Gastrocnemius medialis (tissue), 4 donors: ENCODE measurements around the gene SMYD1. TPM values are rescaled to one million over a fixed set of nuclear protein-coding genes. Genes with fewer than 3 reads are reported as not detected.

Source experiments
- ATAC-seq, 2 donors: fragments of 150-250 bp; one replicate each; pipeline ENCODE4 v1.9.1; 2016
- DNase-seq, 2 donors: peaks; one replicate each; pipeline ENCODE4 v3.0.0-alpha.2; 2019
- H3K27ac ChIP-seq, 4 donors: fragments of 200-600 bp; sonication (generic); 1 replicate in 1 of 4; 2 replicates in 3 of 4; pipeline ENCODE4 v1.5.1; 2016 to 2018; ENCODE audit warnings: mild to moderate bottlenecking in 2 of 4, moderate library complexity in 1 of 4
- H3K27me3 ChIP-seq, 3 donors: fragments of 200-600 bp; sonication (generic) in 2 of 3; 1 replicate in 1 of 3; 2 replicates in 2 of 3; pipeline versions ENCODE4 v1.5.1 to v1.6.0; 2016 to 2019; ENCODE audit warnings: mild to moderate bottlenecking in 1 of 3, moderate library complexity in 1 of 3
- H3K36me3 ChIP-seq, 2 donors: fragments of 200-600 bp; sonication (generic) in 1 of 2; one replicate each; pipeline ENCODE4 v1.5.1; 2017 to 2018
- H3K4me1 ChIP-seq, 2 donors: fragments of 200-600 bp; sonication (generic) in 1 of 2; one replicate each; pipeline ENCODE4 v1.5.1; 2016 to 2017; ENCODE audit warnings: mild to moderate bottlenecking in 2 of 2
- H3K4me3 ChIP-seq, 4 donors: fragments of 200-600 bp; sonication (generic) in 3 of 4; 1 replicate in 1 of 4; 2 replicates in 3 of 4; pipeline ENCODE4 v1.5.1; 2016 to 2019; ENCODE audit warnings: mild to moderate bottlenecking in 2 of 4
- H3K9me3 ChIP-seq, 3 donors: fragments of 200-600 bp; sonication (generic) in 2 of 3; 1 replicate in 1 of 3; 2 replicates in 2 of 3; pipeline ENCODE4 v1.5.1; 2016 to 2019
- CTCF ChIP-seq, 5 experiments: fragments of 450-650 bp in 3 of 5; fragments of 200-600 bp in 2 of 5; sonication (generic) in 2 of 5; IDR thresholded peaks in 4 of 5; conservative IDR thresholded peaks in 1 of 5; 1 replicate in 4 of 5; 2 replicates in 1 of 5; pipeline ENCODE4 v1.5.1; 2016 to 2019; ENCODE audit warnings: antibody characterized with exemption in 5 of 5, mild to moderate bottlenecking in 3 of 5, moderate library complexity in 3 of 5
- POLR2A ChIP-seq, 2 donors: fragments of 450-650 bp; IDR thresholded peaks; one replicate each; pipeline ENCODE4 v1.6.1; 2017; ENCODE audit warnings: antibody characterized with exemption in 2 of 2, mild to moderate bottlenecking in 2 of 2, moderate library complexity in 2 of 2
- in situ Hi-C, 4 donors: fragments of 200-750 bp; cut with MboI; loops; one replicate each; pipeline versions ENCODE4 v1.15.0 to v1.8.0; 2017; ENCODE audit warnings: low sequenced_read_pairs in 4 of 4
- intact Hi-C: fragments of 100-400 bp; cut with DNase I; formaldehyde crosslinking; loops from one replicate; pipeline ENCODE4 v1.15.1; 2023; ENCODE audit warnings: low total_unique reads
- total RNA-seq, 4 donors: library from RNA; depleted of rRNA; stranded (reverse); fragments of >200 nt; gene quantifications; one replicate each; pipeline versions ENCODE4 v1.1.0 to v1.2.3, GENCODE V29; 2016

SMYD1 gene
- total RNA-seq, 4 donors from 2014 or later = 107 to 214 (median 147) TPM

GRCh38 chr2:88074150-88074549 is 6.5 kb downstream of the SMYD1 start:
- in situ Hi-C loops (loop anchor here in 1 of 4 donors (25.0 kb wide), 1 partner anchor 588 kb away; no protein-coding TSS in a partner anchor), intact Hi-C loops (no loop called here)
- Histone ChIP-seq H3K27ac (peak overlapping the region; percentile 44 to 98 (median 71)), H3K9me3 (no peaks in the 10 kb centered on the region), H3K27me3 (no peaks in the 10 kb centered on the region), H3K36me3 (peaks cover 0 to 3% of the 10 kb centered on the region in 2 donors), H3K4me1 (peaks cover 36 to 43% of the 10 kb centered on the region in 2 donors), H3K4me3 (no peak overlapping the region)
- TF ChIP-seq CTCF (IDR thresholded peaks at IDR 0.05 in 4 of 5, conservative IDR thresholded peaks at IDR 0.05 in 1 of 5) (no peak), POLR2A (IDR thresholded peaks at IDR 0.05) (no peak)
- ATAC-seq (no peak), DNase-seq (no peak)

DNA sequence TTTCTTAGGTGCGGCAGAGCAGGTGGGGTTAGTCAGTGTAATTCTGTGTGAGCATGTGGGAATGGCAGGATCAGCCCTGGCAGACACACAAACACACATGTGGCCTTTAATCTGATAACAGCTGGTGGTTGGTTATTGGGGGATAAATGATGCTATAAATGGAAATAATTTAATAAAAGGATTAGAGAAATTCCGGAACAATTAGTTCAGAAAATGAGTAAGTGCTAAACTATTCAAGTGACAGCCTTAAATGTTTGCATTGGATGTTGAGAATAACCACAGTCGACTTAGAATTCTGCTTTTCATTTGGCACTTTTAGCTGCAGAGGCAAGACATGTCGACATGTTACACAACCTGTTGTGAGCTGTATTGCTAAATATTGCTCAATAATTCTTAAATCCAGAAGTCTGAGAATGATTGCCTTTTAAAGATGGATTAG is 7.2 kb downstream of the SMYD1 start:
- peak in 1 of 2 donors; percentile 49 for ATAC-seq

DNA sequence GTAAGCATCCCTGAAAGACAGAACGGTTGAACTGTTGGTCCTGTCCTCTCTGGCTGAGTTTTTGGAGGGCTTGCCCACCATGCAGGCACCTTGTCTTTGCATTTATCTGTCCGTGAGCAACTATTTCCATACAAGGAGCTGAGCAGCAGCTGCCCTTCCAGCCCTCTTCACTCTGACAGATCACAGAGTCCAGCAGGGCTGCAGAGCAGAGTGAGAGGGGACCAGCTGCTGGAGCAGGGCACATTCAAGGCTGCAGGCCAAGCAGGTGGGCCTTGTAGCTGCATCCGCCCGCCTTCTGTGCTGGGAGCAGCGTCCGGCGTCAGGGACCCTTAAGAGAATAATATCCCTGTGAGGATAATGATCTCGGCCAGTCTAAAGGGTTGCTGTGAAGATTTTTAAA is 9.5 kb downstream of the SMYD1 start:
- ATAC-seq = peak in 1 of 2 donors; percentile 59
- Histone ChIP-seq H3K4me1 (peaks cover 38 to 45% of the 10 kb centered on the region in 2 donors), H3K9me3 (no peaks in the 10 kb centered on the region), H3K4me3 (no peak overlapping the region), H3K27ac (peak overlapping the region; percentile 43 to 98 (median 70)), H3K27me3 (no peaks in the 10 kb centered on the region), H3K36me3 (peaks cover 0 to 3% of the 10 kb centered on the region in 2 donors)
- intact Hi-C loops (no loop called here), in situ Hi-C loops (no loop called here)
- TF ChIP-seq POLR2A (IDR thresholded peaks at IDR 0.05) (no peak), CTCF (IDR thresholded peaks at IDR 0.05 in 4 of 5, conservative IDR thresholded peaks at IDR 0.05 in 1 of 5) (no peak)
- peak in 1 of 2 donors; percentile 37 for DNase-seq

More for the DNA sequence above, 7.2 kb downstream of the SMYD1 start:
- intact Hi-C loops (no loop called here), in situ Hi-C loops (loop anchor here in 1 of 4 donors (25.0 kb wide), 1 partner anchor 587 kb away; no protein-coding TSS in a partner anchor)
- H3K36me3 ChIP-seq = peaks cover 0 to 3% of the 10 kb centered on the region in 2 donors
- H3K4me1 ChIP-seq = peaks cover 36 to 46% of the 10 kb centered on the region in 2 donors
- no peak overlapping the region for H3K4me3 ChIP-seq
- H3K27me3 ChIP-seq = no peaks in the 10 kb centered on the region
- no peak for DNase-seq
- H3K27ac ChIP-seq = peak overlapping the region; percentile 44 to 98 (median 71)
- TF ChIP-seq CTCF (IDR thresholded peaks at IDR 0.05 in 4 of 5, conservative IDR thresholded peaks at IDR 0.05 in 1 of 5) (no peak), POLR2A (IDR thresholded peaks at IDR 0.05) (no peak)
- H3K9me3 ChIP-seq = no peaks in the 10 kb centered on the region

DNA sequence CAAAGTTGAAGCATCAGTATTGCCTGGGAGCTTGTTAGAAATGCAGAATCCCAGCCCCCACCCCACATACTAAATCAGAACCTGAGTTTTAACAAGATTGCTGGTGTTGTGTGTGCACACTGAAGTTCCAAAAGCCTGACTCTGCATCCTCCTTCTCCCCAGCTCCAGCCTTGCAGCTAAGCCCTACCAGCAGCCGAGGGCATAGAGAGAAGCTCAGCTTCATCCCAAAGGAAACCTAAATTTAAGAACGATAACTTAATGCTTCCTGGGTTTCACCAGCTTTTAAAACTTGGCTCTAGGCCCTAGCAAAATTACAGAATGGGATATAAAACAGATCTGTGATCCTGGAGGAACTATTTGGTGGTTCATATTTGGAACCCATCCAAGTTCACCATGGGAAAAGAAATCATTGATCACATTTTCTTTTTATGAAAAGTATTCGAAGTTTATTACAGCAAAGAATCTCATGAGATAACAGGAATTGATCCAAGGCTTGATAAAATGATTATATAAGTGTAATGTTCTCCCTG is 11.1 kb downstream of the SMYD1 start:
- H3K27me3 ChIP-seq = no peaks in the 10 kb centered on the region
- peaks cover 51% of the 10 kb centered on the region in 2 donors for H3K4me1 ChIP-seq
- ATAC-seq (no peak), DNase-seq (no peak)
- in situ Hi-C loops (no loop called here), intact Hi-C loops (no loop called here)
- no peaks in the 10 kb centered on the region for H3K9me3 ChIP-seq
- no peak overlapping the region for H3K4me3 ChIP-seq
- peak overlapping the region in 3 of 4 donors; percentile 66 to 98 (median 75) for H3K27ac ChIP-seq
- no peaks in the 10 kb centered on the region for H3K36me3 ChIP-seq
- TF ChIP-seq POLR2A (IDR thresholded peaks at IDR 0.05) = no peak
- no peak for TF ChIP-seq CTCF (IDR thresholded peaks at IDR 0.05 in 4 of 5, conservative IDR thresholded peaks at IDR 0.05 in 1 of 5)
